Chondrocyte (in vitro differentiated cells): ENCODE measurements around the gene NACC2. TPM values are rescaled to one million over a fixed set of nuclear protein-coding genes. Genes with fewer than 3 reads are reported as not detected.

ENCODE experiments used
- DNase-seq: peaks from one replicate; pipeline ENCODE4 v3.0.0; 2021; ENCODE audit warnings: mixed read lengths, low spot score
- H3K27ac Mint-ChIP-seq: one replicate; pipeline ENCODE4 v1.8.0; 2021; ENCODE audit warnings: mild to moderate bottlenecking, moderate library complexity, mixed read lengths; ENCODE audit not compliant: unreplicated experiment
- H3K27me3 Mint-ChIP-seq: 2 replicates; pipeline ENCODE4 v1.8.0; 2021; ENCODE audit warnings: low read depth, mixed read lengths
- H3K36me3 Mint-ChIP-seq: 2 replicates; pipeline ENCODE4 v1.8.0; 2021; ENCODE audit warnings: low read depth, mixed read lengths
- H3K4me1 Mint-ChIP-seq: 2 replicates; pipeline ENCODE4 v1.8.0; 2021; ENCODE audit warnings: low read depth, mild to moderate bottlenecking, mixed read lengths
- H3K4me3 Mint-ChIP-seq: one replicate; pipeline ENCODE4 v1.8.0; 2021; ENCODE audit warnings: mild to moderate bottlenecking, moderate library complexity, mixed read lengths; ENCODE audit not compliant: unreplicated experiment
- H3K9me3 Mint-ChIP-seq: 2 replicates; pipeline ENCODE4 v1.8.0; 2021; ENCODE audit warnings: low read depth, mixed read lengths
- CTCF ChIP-seq: fragments of 200-600 bp; sonication (generic); IDR thresholded peaks from 2 replicates; pipeline ENCODE4 v1.5.0; 2021; ENCODE audit warnings: antibody characterized with exemption, mild to moderate bottlenecking, moderate library complexity
- total RNA-seq: library from RNA; stranded (reverse); gene quantifications from 3 replicates; pipeline ENCODE4 v1.2.1, GENCODE V29; 2021

Gene NACC2
- total RNA-seq, 1 donor from 2014 or later = 51.0 TPM

- no peaks in the 10 kb centered on the region for H3K36me3 Mint-ChIP-seq
- TF ChIP-seq CTCF = no peak
- peaks cover 4% of the 10 kb centered on the region for H3K4me1 Mint-ChIP-seq
- no peaks in the 10 kb centered on the region for H3K27me3 Mint-ChIP-seq
- no peaks in the 10 kb centered on the region for H3K9me3 Mint-ChIP-seq
- no peak overlapping the region for H3K4me3 Mint-ChIP-seq
- no peak overlapping the region for H3K27ac Mint-ChIP-seq
- no peak for DNase-seq
Measured at GRCh38 chr9:135989157-135989556, 105.9 kb downstream of the NACC2 start.

DNA sequence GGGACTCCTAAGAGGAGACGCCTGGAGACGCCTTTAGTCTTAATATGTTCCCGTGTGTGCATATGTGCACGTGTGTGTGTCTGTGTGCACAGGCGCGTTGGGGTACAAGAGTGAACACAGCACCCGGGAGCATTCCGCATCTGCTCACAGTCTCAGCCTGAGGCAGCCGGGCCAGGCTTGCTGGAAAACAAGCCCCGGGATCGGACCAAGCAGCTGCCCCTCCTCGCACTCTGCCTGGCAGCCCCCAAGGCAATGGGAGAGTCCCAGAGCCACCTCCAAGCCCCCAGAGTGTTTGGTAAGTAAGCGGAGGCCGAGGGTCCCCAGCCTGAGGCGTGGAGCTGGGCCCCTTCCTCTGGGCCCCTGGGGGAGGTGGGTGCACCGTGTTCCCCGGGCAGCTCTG is 106.6 kb downstream of the NACC2 start:
- Mint-ChIP-seq H3K27ac (no peak overlapping the region), H3K36me3 (no peaks in the 10 kb centered on the region), H3K4me1 (peaks cover 4% of the 10 kb centered on the region), H3K4me3 (no peak overlapping the region), H3K9me3 (no peaks in the 10 kb centered on the region), H3K27me3 (no peaks in the 10 kb centered on the region)
- no peak for TF ChIP-seq CTCF
- no peak for DNase-seq

DNA sequence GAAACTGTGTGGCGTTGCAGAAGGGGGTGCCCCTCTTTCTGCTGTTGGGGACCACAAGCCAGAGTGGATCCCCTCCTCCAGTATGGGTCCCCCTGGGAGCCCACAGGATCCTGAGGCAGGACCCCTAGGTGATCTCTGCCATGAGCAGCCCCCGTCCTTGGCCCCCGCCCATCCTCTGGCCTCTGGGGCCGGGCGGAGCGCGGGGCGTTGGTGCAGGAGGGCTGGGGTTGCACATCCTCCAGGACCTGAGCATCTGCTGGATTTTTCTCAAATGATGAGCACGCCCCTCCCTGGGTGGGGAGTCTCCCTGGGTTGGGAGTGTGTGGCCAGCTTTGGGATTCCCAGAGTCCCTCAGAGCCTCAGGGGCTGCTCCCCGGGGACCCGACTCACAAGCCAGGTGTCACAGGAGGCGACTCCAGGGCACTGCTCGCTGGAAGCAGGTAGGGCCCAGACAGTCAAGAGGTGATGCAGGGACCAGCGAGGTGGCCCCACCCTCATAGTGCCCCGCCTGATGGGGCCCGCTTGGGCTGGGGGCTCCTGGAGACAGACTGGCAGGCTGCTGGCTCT is 107.2 kb downstream of the NACC2 start:
- no peak overlapping the region for H3K27ac Mint-ChIP-seq
- no peak for DNase-seq
- TF ChIP-seq CTCF = no peak
- H3K4me1 Mint-ChIP-seq = peaks cover 4% of the 10 kb centered on the region
- H3K4me3 Mint-ChIP-seq = no peak overlapping the region
- no peaks in the 10 kb centered on the region for H3K27me3 Mint-ChIP-seq
- H3K36me3 Mint-ChIP-seq = no peaks in the 10 kb centered on the region
- H3K9me3 Mint-ChIP-seq = no peaks in the 10 kb centered on the region

GRCh38 chr9:135986605-135987004 is 108.5 kb downstream of the NACC2 start:
- Mint-ChIP-seq H3K4me3 (no peak overlapping the region), H3K36me3 (no peaks in the 10 kb centered on the region), H3K27ac (no peak overlapping the region), H3K27me3 (no peaks in the 10 kb centered on the region), H3K4me1 (no peaks in the 10 kb centered on the region), H3K9me3 (no peaks in the 10 kb centered on the region)
- DNase-seq = no peak
- TF ChIP-seq CTCF = no peak

DNA sequence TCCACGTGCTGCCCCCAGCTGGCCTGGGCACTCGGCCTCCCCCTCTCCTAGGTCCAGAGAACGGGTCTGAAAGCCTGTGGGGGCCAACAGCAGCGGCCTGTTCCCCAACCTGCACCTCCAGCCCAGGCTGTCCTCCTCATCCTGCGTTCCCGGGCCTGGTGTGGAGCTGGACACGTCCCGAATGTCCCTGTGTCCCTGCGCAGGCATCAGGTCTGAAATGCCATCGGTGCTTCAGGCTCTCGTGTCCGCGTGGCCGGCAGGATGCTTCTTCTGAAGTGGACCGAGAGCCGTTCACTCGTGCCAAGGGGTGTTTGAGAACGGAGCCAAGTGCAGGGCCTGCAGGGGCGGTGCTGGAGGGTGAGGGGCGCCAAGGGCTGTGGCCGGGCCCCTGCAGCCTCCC is 109.2 kb downstream of the NACC2 start:
- H3K36me3 Mint-ChIP-seq = no peaks in the 10 kb centered on the region
- no peak overlapping the region for H3K27ac Mint-ChIP-seq
- no peak overlapping the region for H3K4me3 Mint-ChIP-seq
- no peak for DNase-seq
- no peaks in the 10 kb centered on the region for H3K9me3 Mint-ChIP-seq
- no peaks in the 10 kb centered on the region for H3K27me3 Mint-ChIP-seq
- no peak for TF ChIP-seq CTCF
- peaks cover 2% of the 10 kb centered on the region for H3K4me1 Mint-ChIP-seq
